Liver (tissue), 3 donors: ENCODE measurements around the gene RNF183.

Experiments used
- ATF3 ChIP-seq: IDR thresholded peaks from 2 replicates; pipeline ENCODE4 v1.6.1; 2016; ENCODE audit warnings: antibody characterized with exemption
- CTCF ChIP-seq: fragments of 150-350 bp; IDR thresholded peaks from 2 replicates; pipeline ENCODE4 v1.5.1; 2017; ENCODE audit warnings: improper control_type of control experiment, low read depth, low read length; ENCODE audit not compliant: missing input control
- TAF1 ChIP-seq: conservative IDR thresholded peaks from 2 replicates; pipeline ENCODE4 v1.6.1; 2016; ENCODE audit warnings: antibody characterized with exemption, mild to moderate bottlenecking
- YY1 ChIP-seq: IDR thresholded peaks from 2 replicates; pipeline ENCODE4 v1.6.1; 2016; ENCODE audit warnings: antibody characterized with exemption, mild to moderate bottlenecking
- ZBTB33 ChIP-seq: IDR thresholded peaks from 2 replicates; pipeline ENCODE4 v1.6.1; 2016; ENCODE audit warnings: antibody characterized with exemption
- donor health status: healthy.
- donor health status: healthy.

GRCh38 chr9:113247640-113248039, 55.5 kb downstream of the RNF183 start:
- no peak for TF ChIP-seq CTCF
- no peak for TF ChIP-seq ATF3
- TF ChIP-seq TAF1, result no peak
- no peak for TF ChIP-seq YY1
- no peak for TF ChIP-seq ZBTB33
